OCI-LY7 (cell line): ENCODE results near the gene DEGS2. TPM values are rescaled to one million over a fixed set of nuclear protein-coding genes. Genes with fewer than 3 reads are reported as not detected.

Experiments used
- BruUV-seq: library from RNA; stranded (reverse); fragments of 400-500 nt; replicated peaks from 2 replicates; lab custom pipeline; 2021; lab: Mats Ljungman, UMichigan
- CTCF ChIA-PET: fragments of 300-600 bp; sonication (Branson Sonifier 250); formaldehyde crosslinking; loops from one replicate; lab custom pipeline; 2022; ENCODE audit warnings: antibody characterized with exemption; ENCODE audit not compliant: unreplicated experiment; lab: Charles Lee
- POLR2A ChIA-PET: fragments of 300-600 bp; sonication (Branson Sonifier 250); formaldehyde crosslinking; loops from one replicate; lab custom pipeline; 2022; ENCODE audit warnings: antibody characterized with exemption; lab: Charles Lee
- DNase-seq: peaks from one replicate; pipeline ENCODE4 v3.0.0-alpha.2; 2015; ENCODE audit warnings: low spot score
- H2AFZ ChIP-seq: fragments of 200-600 bp; sonication (generic), shearing (Covaris generic); 2 replicates; pipeline ENCODE4 v1.6.1; 2014; ENCODE audit warnings: mild to moderate bottlenecking, antibody characterized with exemption, low read length, moderate library complexity
- H3K27ac ChIP-seq: fragments of 200-600 bp; sonication (generic); 2 replicates; pipeline ENCODE4 v1.5.1; 2014; ENCODE audit warnings: mixed run types, low read depth, mild to moderate bottlenecking, moderate library complexity, low read length, inconsistent platforms; ENCODE audit not compliant: poor library complexity, severe bottlenecking
- H3K36me3 ChIP-seq: fragments of 200-600 bp; sonication (generic); 2 replicates; pipeline ENCODE4 v1.6.1; 2014; ENCODE audit warnings: mild to moderate bottlenecking, antibody characterized with exemption, low read length, moderate library complexity, mixed read lengths; ENCODE audit not compliant: insufficient read depth
- H3K4me1 ChIP-seq: fragments of 200-600 bp; sonication (generic); 2 replicates; pipeline ENCODE4 v1.5.1; 2014; ENCODE audit warnings: mild to moderate bottlenecking, low read length; ENCODE audit not compliant: insufficient read depth, poor library complexity, severe bottlenecking
- H3K4me2 ChIP-seq: fragments of 200-600 bp; sonication (generic); 2 replicates; pipeline ENCODE4 v1.6.1; 2014; ENCODE audit warnings: mild to moderate bottlenecking, low read length
- H3K4me3 ChIP-seq: fragments of 200-600 bp; sonication (generic); 2 replicates; pipeline ENCODE4 v1.5.1; 2014; ENCODE audit warnings: mild to moderate bottlenecking, low read depth, low read length; ENCODE audit not compliant: poor library complexity, severe bottlenecking
- H3K79me2 ChIP-seq: fragments of 200-600 bp; sonication (generic); 2 replicates; pipeline ENCODE4 v1.6.1; 2016; ENCODE audit warnings: low read depth, mild to moderate bottlenecking, low read length, moderate library complexity, mixed read lengths; ENCODE audit not compliant: insufficient read depth
- H3K9me2 ChIP-seq: fragments of 200-600 bp; sonication (generic); 2 replicates; pipeline ENCODE4 v1.6.1; 2016; ENCODE audit warnings: mild to moderate bottlenecking, low read length, mixed read lengths; ENCODE audit not compliant: insufficient read depth
- H3K9me3 ChIP-seq: fragments of 200-600 bp; sonication (generic); 2 replicates; pipeline ENCODE4 v1.6.1; 2014; ENCODE audit warnings: mild to moderate bottlenecking, mixed run types, low read length, mixed read lengths
- H4K20me1 ChIP-seq: fragments of 200-600 bp; sonication (generic); 2 replicates; pipeline ENCODE4 v1.6.1; 2014; ENCODE audit warnings: mild to moderate bottlenecking, antibody characterized with exemption, low read length, moderate library complexity, mixed read lengths; ENCODE audit not compliant: insufficient read depth
- CTCF ChIP-seq: fragments of 200-600 bp; sonication (generic); conservative IDR thresholded peaks from 2 replicates; pipeline ENCODE4 v1.5.1; 2014; ENCODE audit warnings: mild to moderate bottlenecking, antibody characterized with exemption, low read length, moderate library complexity, mixed read lengths
- EZH2phosphoT487 ChIP-seq: fragments of 200-600 bp; sonication (generic); IDR thresholded peaks from 2 replicates; pipeline ENCODE4 v1.6.1; 2018; ENCODE audit warnings: low read depth, borderline replicate concordance, mild to moderate bottlenecking, mixed run types, antibody characterized with exemption, low read length, moderate library complexity, mixed read lengths
- intact Hi-C: fragments of 100-400 bp; cut with micrococcal nuclease; formaldehyde crosslinking; loops from one replicate; pipeline ENCODE4 v1.10.0; 2022; ENCODE audit not compliant: unreplicated experiment
- total RNA-seq, 2 experiments: library from RNA; depleted of rRNA in 1 of 2; stranded (reverse); fragments of >200 nt in 1 of 2; shearing (Covaris generic) in 1 of 2; gene quantifications; 2 replicates each; pipeline ENCODE4 v1.2.3, GENCODE V29; 2014 to 2022

DEGS2 gene
- total RNA-seq, 2 experiments from 2014 or later = 8.3 to 14.6 TPM

- H3K36me3 ChIP-seq = no peaks in the 10 kb centered on the region
- TF ChIP-seq CTCF = no peak
- TF ChIP-seq EZH2phosphoT487 = no peak
- H3K9me3 ChIP-seq = no peaks in the 10 kb centered on the region
- peak overlapping the region; percentile 48 for H3K27ac ChIP-seq
- CTCF ChIA-PET = interaction anchor here (0.6 to 1.5 kb wide), 6 partner anchors 12 to 172 kb away, joined by 3 to 9 read pairs (median 4); partner anchors contain the start of gene EVL
- peak; percentile 24 for DNase-seq
- peak overlapping the region; percentile 77 for H2AFZ ChIP-seq
- no peaks in the 10 kb centered on the region for H3K9me2 ChIP-seq
- H4K20me1 ChIP-seq = no peaks in the 10 kb centered on the region
- no peaks in the 10 kb centered on the region for H3K79me2 ChIP-seq
- POLR2A ChIA-PET = interaction anchor here (0.5 to 1.6 kb wide), 6 partner anchors 34 to 1254 kb away, joined by 3 to 7 read pairs (median 4); partner anchors contain the start of gene DEGS2
- BruUV-seq = no TSS peak
- H3K4me2 ChIP-seq = peak overlapping the region; percentile 63
- intact Hi-C loops = loop anchor here (1.0 to 2.0 kb wide), 7 partner anchors 21 to 211 kb away; partner anchors contain the start of gene EVL
- H3K4me1 ChIP-seq = peaks cover 17% of the 10 kb centered on the region
- peak overlapping the region; percentile 21 for H3K4me3 ChIP-seq
These were observed 34.2 kb upstream of the DEGS2 start for GRCh38 chr14:100193417-100194357.

GRCh38 chr14:100192672-100193416 is 33.4 kb upstream of the DEGS2 start:
- H3K9me3 ChIP-seq = no peaks in the 10 kb centered on the region
- CTCF ChIA-PET = interaction anchor here (0.6 to 1.5 kb wide), 9 partner anchors 13 to 171 kb away, joined by 3 to 9 read pairs (median 4); partner anchors contain the start of gene EVL
- POLR2A ChIA-PET = interaction anchor here (0.7 to 1.6 kb wide), 5 partner anchors 27 to 43 kb away, joined by 3 to 7 read pairs (median 4); partner anchors contain the start of gene DEGS2
- no TSS peak for BruUV-seq
- H3K4me1 ChIP-seq = peaks cover 17% of the 10 kb centered on the region
- no peaks in the 10 kb centered on the region for H3K79me2 ChIP-seq
- peak overlapping the region; percentile 87 for H2AFZ ChIP-seq
- H3K36me3 ChIP-seq = no peaks in the 10 kb centered on the region
- H3K9me2 ChIP-seq = no peaks in the 10 kb centered on the region
- intact Hi-C loops = loop anchor here (1.0 to 2.0 kb wide), 7 partner anchors 22 to 211 kb away; partner anchors contain the start of gene EVL
- DNase-seq = peak; percentile 100
- H3K4me2 ChIP-seq = peak overlapping the region; percentile 90
- peak overlapping the region; percentile 65 for H3K4me3 ChIP-seq
- peak overlapping the region; percentile 48 for H3K27ac ChIP-seq
- TF ChIP-seq CTCF = peak; percentile 84
- TF ChIP-seq EZH2phosphoT487 = no peak
- no peaks in the 10 kb centered on the region for H4K20me1 ChIP-seq
